GM12878 (cell line): Measurements from ENCODE around the gene SLC35E4. TPM values are rescaled to one million over a fixed set of nuclear protein-coding genes. Genes with fewer than 3 reads are reported as not detected.

ENCODE experiments used
- ATAC-seq: fragments of 200-7000 bp; cut with Tn5 transposase; 3 replicates; pipeline ENCODE4 v1.9.1; 2020; ENCODE audit warnings: mild to moderate bottlenecking, moderate library complexity
- BruUV-seq: library from RNA; stranded (reverse); fragments of 400-500 nt; replicated peaks from 2 replicates; lab custom pipeline; 2021; lab: Mats Ljungman, UMichigan
- CTCF ChIA-PET: fragments of 300-600 bp; sonication (Branson Sonifier 250); formaldehyde crosslinking; extraction: SDS; loops from one replicate; lab custom pipeline; 2021; ENCODE audit warnings: inconsistent platforms; lab: Yijun Ruan, JAX
- POLR2A ChIA-PET: fragments of 350-600 bp; formaldehyde crosslinking; extraction: SDS; loops from one replicate; lab custom pipeline; 2021; ENCODE audit warnings: inconsistent platforms; lab: Charles Lee
- RAD21 ChIA-PET: fragments of 300-600 bp; sonication (Branson Sonifier 250); formaldehyde crosslinking; loops from one replicate; lab custom pipeline; 2023; ENCODE audit warnings: antibody characterized with exemption; ENCODE audit not compliant: unreplicated experiment; lab: Charles Lee
- SMC1A ChIA-PET: fragments of 300-600 bp; sonication (Branson Sonifier 250); formaldehyde crosslinking; loops from one replicate; lab custom pipeline; 2023; ENCODE audit not compliant: unreplicated experiment, uncharacterized antibody; lab: Charles Lee
- DNase-seq: peaks from one replicate; pipeline ENCODE4 v3.0.0-alpha.2; 2011; ENCODE audit warnings: low read depth, low spot score
- FAIRE-seq: peaks from 3 replicates; lab custom pipeline; 2011; peaks lifted over from hg19 to GRCh38; lab: Jason Lieb, UNC
- H2AFZ ChIP-seq: 2 replicates; pipeline ENCODE4 v1.6.0; 2011; ENCODE audit warnings: low read depth, low read length, control low read depth; ENCODE audit not compliant: control insufficient read depth
- H3K27ac ChIP-seq: 2 replicates; pipeline ENCODE4 v1.5.1; 2011; ENCODE audit warnings: control low read depth; ENCODE audit not compliant: control insufficient read depth, insufficient read depth
- H3K27me3 ChIP-seq, 2 experiments: replicated peaks in 1 of 2; 2 replicates each; pipeline versions ENCODE4 v1.6.0 to v1.6.1; 2011; ENCODE audit warnings: low read length in 1 of 2; ENCODE audit not compliant: control insufficient read depth in 2 of 2, insufficient read depth in 2 of 2
- H3K36me3 ChIP-seq, 2 experiments: 2 replicates each; pipeline ENCODE4 v1.5.1; 2011; ENCODE audit warnings: low read length in 1 of 2; ENCODE audit not compliant: control insufficient read depth in 2 of 2, insufficient read depth in 2 of 2
- H3K4me1 ChIP-seq: 2 replicates; pipeline ENCODE4 v1.6.1; 2011; ENCODE audit warnings: mild to moderate bottlenecking, low read length, moderate library complexity, mixed read lengths; ENCODE audit not compliant: control insufficient read depth, insufficient read depth
- H3K4me2 ChIP-seq: 2 replicates; pipeline ENCODE4 v1.6.0; 2011; ENCODE audit warnings: control low read depth; ENCODE audit not compliant: control insufficient read depth, insufficient read depth
- H3K4me3 ChIP-seq: fragments of 200-600 bp; sonication (generic); 2 replicates; pipeline ENCODE4 v1.5.1; 2016
- H3K79me2 ChIP-seq: 2 replicates; pipeline ENCODE4 v1.6.0; 2011; ENCODE audit warnings: low read length; ENCODE audit not compliant: control insufficient read depth, insufficient read depth
- H3K9ac ChIP-seq: 2 replicates; pipeline ENCODE4 v1.8.0; 2011; ENCODE audit warnings: low read length, control low read depth, mixed read lengths; ENCODE audit not compliant: control insufficient read depth, insufficient read depth
- H3K9me3 ChIP-seq: replicated peaks from 3 replicates; pipeline ENCODE4 v1.5.1; 2011; ENCODE audit warnings: mild to moderate bottlenecking, low read length; ENCODE audit not compliant: control insufficient read depth, insufficient read depth
- H4K20me1 ChIP-seq: 2 replicates; pipeline ENCODE4 v1.6.0; 2011; ENCODE audit not compliant: control insufficient read depth, insufficient read depth
- CHD1 ChIP-seq: IDR thresholded peaks from 2 replicates; pipeline ENCODE4 v1.6.1; 2012; ENCODE audit warnings: low read depth, low read length, improper control_type of control experiment
- DPF2 ChIP-seq: fragments of 450-650 bp; IDR thresholded peaks from 2 replicates; pipeline ENCODE4 v1.6.1; 2017; ENCODE audit warnings: mild to moderate bottlenecking
- JUND ChIP-seq: IDR thresholded peaks from 2 replicates; pipeline ENCODE4 v1.6.1; 2012; ENCODE audit warnings: low read depth, mild to moderate bottlenecking, low read length, improper control_type of control experiment, moderate library complexity
- MTA3 ChIP-seq: IDR thresholded peaks from 2 replicates; pipeline ENCODE4 v1.6.1; 2012; ENCODE audit warnings: low read length, inconsistent platforms, borderline replicate concordance
- NR2C1 ChIP-seq: fragments of 450-650 bp; IDR thresholded peaks from 2 replicates; pipeline ENCODE4 v1.6.1; 2017; ENCODE audit warnings: antibody characterized with exemption, mild to moderate bottlenecking, moderate library complexity
- NR2C2 ChIP-seq: IDR thresholded peaks from 2 replicates; pipeline ENCODE4 v1.6.1; 2011; ENCODE audit warnings: borderline replicate concordance, low read depth; ENCODE audit not compliant: control insufficient read depth, insufficient read length
- RB1 ChIP-seq: fragments of 450-650 bp; formaldehyde crosslinking; IDR thresholded peaks from 2 replicates; pipeline ENCODE4 v1.6.1; 2017; ENCODE audit warnings: mild to moderate bottlenecking, borderline replicate concordance
- RELA ChIP-seq: fragments of 450-650 bp; IDR thresholded peaks from 2 replicates; pipeline ENCODE4 v1.8.0; 2014; ENCODE audit warnings: borderline replicate concordance; ENCODE audit not compliant: partially characterized antibody
- SIN3A ChIP-seq: IDR thresholded peaks from 2 replicates; pipeline ENCODE4 v1.6.1; 2012; ENCODE audit warnings: low read depth, low read length, improper control_type of control experiment
- SMAD1 ChIP-seq: fragments of 450-650 bp; IDR thresholded peaks from 2 replicates; pipeline ENCODE4 v1.6.1; 2018; ENCODE audit warnings: mild to moderate bottlenecking, low read depth; ENCODE audit not compliant: partially characterized antibody
- TBL1XR1 ChIP-seq: IDR thresholded peaks from 2 replicates; pipeline ENCODE4 v1.6.1; 2012; ENCODE audit warnings: low read depth, low read length, improper control_type of control experiment
- TCF7 ChIP-seq: IDR thresholded peaks from 2 replicates; pipeline ENCODE4 v1.6.1; 2014; ENCODE audit warnings: antibody characterized with exemption, borderline replicate concordance
- WGBS: methylation state at CpG from one replicate; pipeline ENCODE4 v1.1.6; 2016; ENCODE audit warnings: low lambda C conversion rate; ENCODE audit not compliant: insufficient replicate concordance, insufficient coverage; ENCODE audit errors: missing lambda C conversion rate; 5-methylcytosine and 5-hydroxymethylcytosine counted together
- in situ Hi-C: fragments of 300-500 bp; cut with MboI; formaldehyde crosslinking; loops from 9 replicates; pipeline ENCODE4 v1.14.3; 2018; ENCODE audit warnings: mixed read lengths
- intact Hi-C: fragments of 100-400 bp; cut with micrococcal nuclease; formaldehyde crosslinking; loops from one replicate; pipeline ENCODE4 v1.14.2; 2022; ENCODE audit not compliant: unreplicated experiment
- polyA plus RNA-seq, 11 experiments: library from polyadenylated mRNA; depleted of rRNA in 4 of 11; unstranded in 6 of 11; stranded (reverse) in 5 of 11; fragments of >200 nt; fragmentation: Nextera tagmentation in 4 of 11; fragmentation: Illumina TruSeq in 1 of 11; extraction: Ambion mirVana in 4 of 11; extraction: Trizol in 1 of 11; gene quantifications; 1 replicate in 1 of 11; 2 replicates in 10 of 11; pipeline versions ENCODE4 v1.2.1 to v1.2.3, GENCODE V29; 2011 to 2016; ENCODE audit warnings: inconsistent platforms in 2 of 11, missing spikeins in 2 of 11, low read depth in 1 of 11
- total RNA-seq, 4 experiments: library from RNA; depleted of rRNA in 3 of 4; stranded (reverse); fragments of >200 nt in 3 of 4; fragmentation: Illumina TruSeq in 1 of 4; extraction: Trizol in 1 of 4; gene quantifications; 2 replicates each; pipeline versions ENCODE4 v1.2.1 to v1.2.3, GENCODE V29; 2013 to 2021
- TF ChIP-seq, protein P1 (sequence below): IDR thresholded peaks from 2 replicates; pipeline ENCODE4 v1.6.1; 2012; ENCODE audit warnings: mild to moderate bottlenecking, low read depth, low read length
- TF ChIP-seq, protein P2 (sequence below): fragments of 150-350 bp; IDR thresholded peaks from 2 replicates; pipeline ENCODE4 v1.6.1; 2014; ENCODE audit warnings: mild to moderate bottlenecking, low read depth, low read length

SLC35E4 gene
- total and polyA plus RNA-seq, 10 of the 15 experiments (the other 5 are each of a cell fraction or from before 2014, with no cell fraction given): 0.16 to 5.3 (median 2.9) TPM; not detected in 1

GRCh38 chr22:30614268-30614667, 21.3 kb upstream of the SLC35E4 start:
- no peak overlapping the region for H3K4me2 ChIP-seq
- RAD21 ChIA-PET: interaction anchor here (1.1 kb wide), 1 partner anchor 141 kb away, joined by 3 read pairs; no protein-coding TSS in a partner anchor
- H3K4me1 ChIP-seq: peaks cover 14% of the 10 kb centered on the region
- CTCF ChIA-PET: interaction anchor here (1.1 kb wide), 1 partner anchor 20 kb away, joined by 4 read pairs; no protein-coding TSS in a partner anchor
- intact Hi-C loops (no loop called here), in situ Hi-C loops (no loop called here)
- no peak overlapping the region for H3K4me3 ChIP-seq
- H3K9ac ChIP-seq: no peak overlapping the region
- ATAC-seq (no peak), DNase-seq (no peak), FAIRE-seq (no peak)
- SMC1A ChIA-PET: no interaction called here
- no peaks in the 10 kb centered on the region for H3K27me3 ChIP-seq
- no peak overlapping the region for H2AFZ ChIP-seq
- H4K20me1 ChIP-seq: no peaks in the 10 kb centered on the region
- 51% methylated on average over 7 of the region's 7 CpGs for WGBS
- BruUV-seq: no TSS peak
- no peaks in the 10 kb centered on the region for H3K9me3 ChIP-seq
- POLR2A ChIA-PET: interaction anchor here (0.6 kb wide), 1 partner anchor 20 kb away, joined by 3 read pairs; no protein-coding TSS in a partner anchor
- TF ChIP-seq TCF7 (no peak), SMAD1 (no peak), NR2C1 (no peak), DPF2 (no peak), RELA (no peak), JUND (no peak)
- H3K27ac ChIP-seq: no peak overlapping the region
- H3K36me3 ChIP-seq: no peaks in the 10 kb centered on the region
- H3K79me2 ChIP-seq: no peaks in the 10 kb centered on the region

- ChIA-PET POLR2A (interaction anchor here (0.6 kb wide), 1 partner anchor 21 kb away, joined by 3 read pairs; no protein-coding TSS in a partner anchor), RAD21 (interaction anchor here (1.1 kb wide), 1 partner anchor 140 kb away, joined by 3 read pairs; no protein-coding TSS in a partner anchor), CTCF (interaction anchor here (1.1 to 1.9 kb wide), 2 partner anchors 9 to 19 kb away, joined by 4 read pairs; no protein-coding TSS in a partner anchor), SMC1A (no interaction called here)
- Histone ChIP-seq H3K27ac (no peak overlapping the region), H4K20me1 (no peaks in the 10 kb centered on the region), H3K9ac (no peak overlapping the region), H3K79me2 (no peaks in the 10 kb centered on the region), H3K4me2 (no peak overlapping the region), H3K27me3 (no peaks in the 10 kb centered on the region), H3K9me3 (no peaks in the 10 kb centered on the region), H3K4me3 (no peak overlapping the region), H2AFZ (no peak overlapping the region), H3K4me1 (peaks cover 8% of the 10 kb centered on the region), H3K36me3 (no peaks in the 10 kb centered on the region)
- intact Hi-C loops: no loop called here
- BruUV-seq: no TSS peak
- no peak for ATAC-seq
- FAIRE-seq: no peak
- in situ Hi-C loops: no loop called here
- no peak for DNase-seq
- no peak for TF ChIP-seq MTA3
- TF ChIP-seq, protein P1, sequence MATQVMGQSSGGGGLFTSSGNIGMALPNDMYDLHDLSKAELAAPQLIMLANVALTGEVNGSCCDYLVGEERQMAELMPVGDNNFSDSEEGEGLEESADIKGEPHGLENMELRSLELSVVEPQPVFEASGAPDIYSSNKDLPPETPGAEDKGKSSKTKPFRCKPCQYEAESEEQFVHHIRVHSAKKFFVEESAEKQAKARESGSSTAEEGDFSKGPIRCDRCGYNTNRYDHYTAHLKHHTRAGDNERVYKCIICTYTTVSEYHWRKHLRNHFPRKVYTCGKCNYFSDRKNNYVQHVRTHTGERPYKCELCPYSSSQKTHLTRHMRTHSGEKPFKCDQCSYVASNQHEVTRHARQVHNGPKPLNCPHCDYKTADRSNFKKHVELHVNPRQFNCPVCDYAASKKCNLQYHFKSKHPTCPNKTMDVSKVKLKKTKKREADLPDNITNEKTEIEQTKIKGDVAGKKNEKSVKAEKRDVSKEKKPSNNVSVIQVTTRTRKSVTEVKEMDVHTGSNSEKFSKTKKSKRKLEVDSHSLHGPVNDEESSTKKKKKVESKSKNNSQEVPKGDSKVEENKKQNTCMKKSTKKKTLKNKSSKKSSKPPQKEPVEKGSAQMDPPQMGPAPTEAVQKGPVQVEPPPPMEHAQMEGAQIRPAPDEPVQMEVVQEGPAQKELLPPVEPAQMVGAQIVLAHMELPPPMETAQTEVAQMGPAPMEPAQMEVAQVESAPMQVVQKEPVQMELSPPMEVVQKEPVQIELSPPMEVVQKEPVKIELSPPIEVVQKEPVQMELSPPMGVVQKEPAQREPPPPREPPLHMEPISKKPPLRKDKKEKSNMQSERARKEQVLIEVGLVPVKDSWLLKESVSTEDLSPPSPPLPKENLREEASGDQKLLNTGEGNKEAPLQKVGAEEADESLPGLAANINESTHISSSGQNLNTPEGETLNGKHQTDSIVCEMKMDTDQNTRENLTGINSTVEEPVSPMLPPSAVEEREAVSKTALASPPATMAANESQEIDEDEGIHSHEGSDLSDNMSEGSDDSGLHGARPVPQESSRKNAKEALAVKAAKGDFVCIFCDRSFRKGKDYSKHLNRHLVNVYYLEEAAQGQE: no peak
- TF ChIP-seq, protein P2, sequence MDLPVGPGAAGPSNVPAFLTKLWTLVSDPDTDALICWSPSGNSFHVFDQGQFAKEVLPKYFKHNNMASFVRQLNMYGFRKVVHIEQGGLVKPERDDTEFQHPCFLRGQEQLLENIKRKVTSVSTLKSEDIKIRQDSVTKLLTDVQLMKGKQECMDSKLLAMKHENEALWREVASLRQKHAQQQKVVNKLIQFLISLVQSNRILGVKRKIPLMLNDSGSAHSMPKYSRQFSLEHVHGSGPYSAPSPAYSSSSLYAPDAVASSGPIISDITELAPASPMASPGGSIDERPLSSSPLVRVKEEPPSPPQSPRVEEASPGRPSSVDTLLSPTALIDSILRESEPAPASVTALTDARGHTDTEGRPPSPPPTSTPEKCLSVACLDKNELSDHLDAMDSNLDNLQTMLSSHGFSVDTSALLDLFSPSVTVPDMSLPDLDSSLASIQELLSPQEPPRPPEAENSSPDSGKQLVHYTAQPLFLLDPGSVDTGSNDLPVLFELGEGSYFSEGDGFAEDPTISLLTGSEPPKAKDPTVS: no peak
- no peak for TF ChIP-seq TBL1XR1
- TF ChIP-seq NR2C2: no peak
- no peak for TF ChIP-seq SIN3A
- no peak for TF ChIP-seq RB1
- TF ChIP-seq CHD1: no peak
These were observed 20.7 kb upstream of the SLC35E4 start for GRCh38 chr22:30614879-30615278.
